Loucy (cell line): ENCODE data around the gene AP2B1.

ENCODE experiments used
- H2AFZ ChIP-seq: fragments of 200-600 bp; sonication (generic); 2 replicates; pipeline ENCODE4 v1.6.0; 2016; ENCODE audit warnings: antibody characterized with exemption, mild to moderate bottlenecking, low read length, moderate library complexity
- H3F3A ChIP-seq: fragments of 200-600 bp; 2 replicates; pipeline ENCODE4 v1.6.0; 2016; ENCODE audit warnings: antibody characterized with exemption, low read depth, mild to moderate bottlenecking
- H3K27me3 ChIP-seq: fragments of 200-600 bp; sonication (generic); 2 replicates; pipeline ENCODE4 v1.6.1; 2014; ENCODE audit warnings: low read length, mild to moderate bottlenecking; ENCODE audit not compliant: insufficient read depth, poor library complexity, severe bottlenecking
- H3K36me3 ChIP-seq: fragments of 200-600 bp; sonication (generic); 2 replicates; pipeline ENCODE4 v1.6.1; 2016; ENCODE audit warnings: low read length; ENCODE audit not compliant: insufficient read depth
- H3K4me1 ChIP-seq: fragments of 200-600 bp; sonication (generic); 2 replicates; pipeline ENCODE4 v1.5.1; 2014; ENCODE audit warnings: low read length, mild to moderate bottlenecking; ENCODE audit not compliant: insufficient read depth, poor library complexity, severe bottlenecking
- H3K4me2 ChIP-seq: fragments of 200-600 bp; sonication (generic); 2 replicates; pipeline ENCODE4 v1.6.0; 2014; ENCODE audit warnings: antibody characterized with exemption, low read length, low read depth, mild to moderate bottlenecking; ENCODE audit not compliant: poor library complexity, severe bottlenecking
- H3K4me3 ChIP-seq: fragments of 200-600 bp; sonication (generic); 2 replicates; pipeline ENCODE4 v1.5.1; 2014; ENCODE audit warnings: low read length, mild to moderate bottlenecking, mixed read lengths; ENCODE audit not compliant: poor library complexity, severe bottlenecking
- H3K79me2 ChIP-seq: fragments of 200-600 bp; sonication (generic); 2 replicates; pipeline ENCODE4 v1.6.1; 2014; ENCODE audit warnings: low read length; ENCODE audit not compliant: insufficient read depth
- H3K9ac ChIP-seq: fragments of 200-600 bp; sonication (generic); 2 replicates; pipeline ENCODE4 v1.6.0; 2014; ENCODE audit warnings: mild to moderate bottlenecking, low read depth, low read length, moderate library complexity; ENCODE audit not compliant: poor library complexity, severe bottlenecking
- H3K9me2 ChIP-seq: fragments of 200-600 bp; sonication (generic); replicated peaks from 2 replicates; pipeline ENCODE4 v1.6.1; 2016; ENCODE audit warnings: low read depth, low read length, mixed read lengths
- H3K9me3 ChIP-seq: fragments of 200-600 bp; sonication (generic); 2 replicates; pipeline ENCODE4 v1.6.1; 2014; ENCODE audit warnings: mild to moderate bottlenecking, antibody characterized with exemption, low read length, low read depth; ENCODE audit not compliant: insufficient read depth
- H4K20me1 ChIP-seq: fragments of 200-600 bp; sonication (generic); 2 replicates; pipeline ENCODE4 v1.6.0; 2014; ENCODE audit warnings: antibody characterized with exemption, low read length, mild to moderate bottlenecking; ENCODE audit not compliant: insufficient read depth, poor library complexity, severe bottlenecking
- EZH2phosphoT487 ChIP-seq: fragments of 200-600 bp; IDR thresholded peaks from 2 replicates; pipeline ENCODE4 v1.6.1; 2018; ENCODE audit warnings: antibody characterized with exemption, mild to moderate bottlenecking, moderate library complexity, borderline replicate concordance
- TF ChIP-seq, protein P1 (sequence below): fragments of 200-600 bp; sonication (generic); conservative IDR thresholded peaks from 2 replicates; pipeline ENCODE4 v1.5.1; 2014; ENCODE audit warnings: mild to moderate bottlenecking, antibody characterized with exemption, low read length

Gene AP2B1

DNA sequence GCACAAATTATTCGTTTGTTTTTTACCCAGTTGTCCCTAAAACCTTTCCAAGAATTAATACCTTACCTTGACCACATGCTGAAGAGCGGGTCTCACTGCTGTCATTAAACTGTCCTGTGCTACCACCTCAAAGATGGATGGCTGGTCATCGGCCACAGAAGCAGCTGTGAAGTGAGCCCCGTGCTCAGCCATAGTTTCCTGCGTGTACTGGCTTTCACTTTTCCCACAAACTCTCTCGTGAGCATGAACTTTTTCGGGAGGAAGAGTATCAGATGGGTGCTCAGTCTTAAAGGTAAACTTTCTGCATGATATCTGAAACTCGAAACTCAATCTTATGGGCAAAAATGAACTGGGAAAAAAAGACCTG lies 9.3 kb upstream of the AP2B1 start:
- no peaks in the 10 kb centered on the region for H3K27me3 ChIP-seq
- H3F3A ChIP-seq: peaks cover 6% of the 10 kb centered on the region; the same call in 1 of the 2 replicates
- H3K9ac ChIP-seq: peak overlapping the region; percentile 98
- no peaks in the 10 kb centered on the region for H4K20me1 ChIP-seq
- peak overlapping the region; percentile 93 for H3K4me2 ChIP-seq
- H3K4me3 ChIP-seq: peak overlapping the region; percentile 99
- H3K79me2 ChIP-seq: peaks cover 28% of the 10 kb centered on the region
- no peaks in the 10 kb centered on the region for H3K9me3 ChIP-seq
- TF ChIP-seq, protein P1, sequence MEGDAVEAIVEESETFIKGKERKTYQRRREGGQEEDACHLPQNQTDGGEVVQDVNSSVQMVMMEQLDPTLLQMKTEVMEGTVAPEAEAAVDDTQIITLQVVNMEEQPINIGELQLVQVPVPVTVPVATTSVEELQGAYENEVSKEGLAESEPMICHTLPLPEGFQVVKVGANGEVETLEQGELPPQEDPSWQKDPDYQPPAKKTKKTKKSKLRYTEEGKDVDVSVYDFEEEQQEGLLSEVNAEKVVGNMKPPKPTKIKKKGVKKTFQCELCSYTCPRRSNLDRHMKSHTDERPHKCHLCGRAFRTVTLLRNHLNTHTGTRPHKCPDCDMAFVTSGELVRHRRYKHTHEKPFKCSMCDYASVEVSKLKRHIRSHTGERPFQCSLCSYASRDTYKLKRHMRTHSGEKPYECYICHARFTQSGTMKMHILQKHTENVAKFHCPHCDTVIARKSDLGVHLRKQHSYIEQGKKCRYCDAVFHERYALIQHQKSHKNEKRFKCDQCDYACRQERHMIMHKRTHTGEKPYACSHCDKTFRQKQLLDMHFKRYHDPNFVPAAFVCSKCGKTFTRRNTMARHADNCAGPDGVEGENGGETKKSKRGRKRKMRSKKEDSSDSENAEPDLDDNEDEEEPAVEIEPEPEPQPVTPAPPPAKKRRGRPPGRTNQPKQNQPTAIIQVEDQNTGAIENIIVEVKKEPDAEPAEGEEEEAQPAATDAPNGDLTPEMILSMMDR: no peak
- TF ChIP-seq EZH2phosphoT487: no peak
- peaks cover 25% of the 10 kb centered on the region for H3K4me1 ChIP-seq
- no peaks in the 10 kb centered on the region for H3K9me2 ChIP-seq
- no peaks in the 10 kb centered on the region; the same call in 1 of the 2 replicates for H3K36me3 ChIP-seq
- H2AFZ ChIP-seq: peak overlapping the region; percentile 91

DNA sequence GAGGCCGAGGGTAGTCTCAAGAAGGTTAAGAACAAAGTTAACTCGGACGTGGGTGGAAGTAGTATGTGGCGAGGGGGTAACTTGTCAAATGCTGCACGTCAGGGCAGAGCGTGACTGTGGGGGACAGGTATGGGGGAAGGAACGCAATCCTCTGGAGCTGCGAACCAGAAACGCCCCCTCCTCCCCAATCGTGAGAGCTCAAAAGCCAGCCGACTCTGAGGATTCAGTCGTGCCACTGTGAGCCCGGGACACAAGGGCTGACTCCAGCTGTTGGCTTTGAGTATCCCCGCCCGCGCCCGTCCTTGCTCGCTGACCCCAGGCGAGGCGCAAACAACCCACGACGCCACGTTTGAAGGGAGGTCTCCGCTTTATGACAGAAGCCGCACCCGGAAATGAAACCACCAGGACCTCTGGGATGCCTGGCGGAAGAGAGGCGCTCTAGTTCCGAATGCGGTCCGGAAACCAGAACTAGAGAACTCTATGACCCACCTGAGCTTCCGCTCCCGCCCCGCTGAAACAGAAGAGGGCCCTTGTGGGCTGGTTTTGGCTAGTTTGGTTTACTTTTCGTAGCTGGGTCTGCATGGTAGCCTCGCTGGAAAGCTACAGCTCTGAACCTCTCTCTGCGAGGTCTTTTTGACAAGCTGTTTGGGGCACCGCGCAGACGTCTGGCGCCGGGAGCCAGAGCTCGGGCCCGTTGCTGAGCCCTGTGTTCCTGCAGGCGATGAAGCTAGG lies 8.8 kb upstream of the AP2B1 start, which contains the start of gene PEX12:
Gene PEX12, minus strand, starts transcription at position 375 of the 732 bp plus-strand sequence. CDS start 550 bp downstream, outside the sequence.
- no peaks in the 10 kb centered on the region for H3K9me3 ChIP-seq
- peak within 1 kb of the TSS; percentile 98 for H3K9ac ChIP-seq

DNA sequence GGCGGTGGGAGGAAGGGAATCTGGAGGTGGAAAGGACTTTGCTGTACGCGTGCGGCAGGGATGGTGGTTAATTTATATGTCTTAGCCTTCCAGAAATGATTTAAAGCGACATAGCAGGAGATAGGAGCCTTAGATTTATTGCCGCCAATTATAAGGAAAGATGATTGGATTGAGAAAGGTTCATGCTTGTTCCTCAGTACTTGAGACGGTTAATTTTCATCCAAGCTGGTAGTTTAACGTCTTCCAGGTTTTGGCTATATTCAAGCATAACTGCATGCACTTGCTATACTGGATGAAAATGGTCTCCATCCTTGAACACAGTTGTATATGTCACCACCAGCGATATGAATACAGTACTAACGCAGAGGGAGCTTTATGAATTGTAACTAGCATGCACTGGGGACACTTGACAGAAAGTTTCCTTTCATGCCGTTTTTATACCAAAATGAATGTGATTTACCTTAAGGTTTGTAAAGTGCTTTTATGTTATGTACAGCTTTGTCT lies 8.1 kb upstream of the AP2B1 start:
- H3K4me2 ChIP-seq: peak overlapping the region; percentile 93
- H3K9me3 ChIP-seq: no peaks in the 10 kb centered on the region
- no peaks in the 10 kb centered on the region for H3K9me2 ChIP-seq
- H4K20me1 ChIP-seq: no peaks in the 10 kb centered on the region
- H3K79me2 ChIP-seq: peaks cover 28% of the 10 kb centered on the region
- H3K36me3 ChIP-seq: no peaks in the 10 kb centered on the region; the same call in 1 of the 2 replicates
- H3K4me3 ChIP-seq: peak overlapping the region; percentile 99
- peak overlapping the region; percentile 91 for H2AFZ ChIP-seq
- H3K9ac ChIP-seq: peak overlapping the region; percentile 98
- TF ChIP-seq EZH2phosphoT487: no peak
- H3F3A ChIP-seq: peaks cover 6% of the 10 kb centered on the region; the same call in 1 of the 2 replicates
- H3K4me1 ChIP-seq: peaks cover 25% of the 10 kb centered on the region
- H3K27me3 ChIP-seq: no peaks in the 10 kb centered on the region

More for the DNA sequence above, 8.8 kb upstream of the AP2B1 start, which contains the start of gene PEX12:
- H4K20me1 ChIP-seq: no peaks in the 10 kb centered on the region
- no peaks in the 10 kb centered on the region for H3K27me3 ChIP-seq
- peaks cover 28% of the 10 kb centered on the region for H3K79me2 ChIP-seq
- TF ChIP-seq EZH2phosphoT487: no peak
- TF ChIP-seq, protein P1: no peak
- H3K4me1 ChIP-seq: peaks cover 25% of the 10 kb centered on the region
- peaks cover 6% of the 10 kb centered on the region; the same call in 1 of the 2 replicates for H3F3A ChIP-seq
- no peaks in the 10 kb centered on the region for H3K9me2 ChIP-seq
- H3K4me3 ChIP-seq: peak within 1 kb of the TSS; percentile 99
- H3K36me3 ChIP-seq: no peaks in the 10 kb centered on the region; the same call in 1 of the 2 replicates
- H2AFZ ChIP-seq: peak within 1 kb of the TSS; percentile 91
- H3K4me2 ChIP-seq: peak within 1 kb of the TSS; percentile 93
